Transverse colon (tissue), 4 donors: ENCODE results near the gene AWAT2. TPM values are rescaled to one million over a fixed set of nuclear protein-coding genes. Genes with fewer than 3 reads are reported as not detected.

Experiments
- DNase-seq: peaks from one replicate; pipeline ENCODE4 v3.0.0-alpha.2; 2019
- H3K27ac ChIP-seq, 4 donors: fragments of 200-600 bp; sonication (generic); 2 replicates each; pipeline ENCODE4 v1.5.1; 2016 to 2018; ENCODE audit warnings: inconsistent platforms in 4 of 4
- H3K27me3 ChIP-seq: fragments of 200-600 bp; sonication (generic); 2 replicates; pipeline ENCODE4 v1.5.1; 2017; ENCODE audit warnings: inconsistent platforms
- H3K36me3 ChIP-seq, 4 donors: fragments of 200-600 bp; sonication (generic); 2 replicates each; pipeline ENCODE4 v1.5.1; 2017 to 2019; ENCODE audit warnings: inconsistent platforms in 4 of 4
- H3K4me1 ChIP-seq, 4 donors: fragments of 200-600 bp; sonication (generic); 2 replicates each; pipeline ENCODE4 v1.5.1; 2017 to 2020; ENCODE audit warnings: inconsistent platforms in 4 of 4
- H3K4me3 ChIP-seq, 4 donors: fragments of 200-600 bp; sonication (generic); 1 replicate in 1 of 4; 2 replicates in 3 of 4; pipeline versions ENCODE4 v1.5.1 to v1.6.1; 2017 to 2019; ENCODE audit warnings: inconsistent platforms in 4 of 4
- H3K9me3 ChIP-seq, 2 donors: fragments of 200-600 bp; sonication (generic); 2 replicates each; pipeline ENCODE4 v1.5.1; 2017 to 2019; ENCODE audit warnings: inconsistent platforms in 2 of 2
- EP300 ChIP-seq: sonication (generic); formaldehyde crosslinking; IDR thresholded peaks from one replicate; pipeline ENCODE4 v1.6.1; 2017; ENCODE audit warnings: antibody characterized with exemption, low read depth
- POLR2A ChIP-seq: fragments of 450-650 bp; IDR thresholded peaks from one replicate; pipeline ENCODE4 v1.6.1; 2016; ENCODE audit warnings: antibody characterized with exemption, mild to moderate bottlenecking, moderate library complexity
- POLR2AphosphoS5 ChIP-seq, 3 donors: sonication (generic); formaldehyde crosslinking; IDR thresholded peaks; one replicate each; pipeline ENCODE4 v1.6.1; 2016; ENCODE audit warnings: antibody characterized with exemption in 3 of 3
- WGBS, 2 donors: methylation state at CpG; one replicate each; pipeline ENCODE4 v1.1.5; 2018; ENCODE audit warnings: low coverage in 1 of 2; 5-methylcytosine and 5-hydroxymethylcytosine counted together
- in situ Hi-C, 4 donors: fragments of 200-750 bp; cut with MboI; loops; one replicate each; pipeline versions ENCODE4 v1.15.0 to v1.15.1; 2017; ENCODE audit warnings: low sequenced_read_pairs in 3 of 4, low pct_ligation_motif_present in 1 of 4, low pct_unique_long_range_greater_than_20kb in 1 of 4
- intact Hi-C: fragments of 100-400 bp; cut with DNase I; formaldehyde crosslinking; loops from one replicate; pipeline ENCODE4 v1.15.1; 2023; ENCODE audit warnings: low total_unique reads
- total RNA-seq, 4 donors: library from RNA; depleted of rRNA; stranded (reverse); fragments of >200 nt; gene quantifications; one replicate each; pipeline ENCODE4 v1.1.0, GENCODE V29; 2016
- TF ChIP-seq, protein P1 (sequence below), 5 experiments: fragments of 200-600 bp in 3 of 5; fragments of 450-650 bp in 2 of 5; sonication (generic) in 3 of 5; IDR thresholded peaks; 1 replicate in 2 of 5; 2 replicates in 3 of 5; pipeline ENCODE4 v1.5.1; 2016 to 2017; ENCODE audit warnings: antibody characterized with exemption in 5 of 5, inconsistent platforms in 3 of 5, mild to moderate bottlenecking in 2 of 5, moderate library complexity in 1 of 5

Gene AWAT2
- total RNA-seq, 4 donors from 2014 or later = not detected

DNA sequence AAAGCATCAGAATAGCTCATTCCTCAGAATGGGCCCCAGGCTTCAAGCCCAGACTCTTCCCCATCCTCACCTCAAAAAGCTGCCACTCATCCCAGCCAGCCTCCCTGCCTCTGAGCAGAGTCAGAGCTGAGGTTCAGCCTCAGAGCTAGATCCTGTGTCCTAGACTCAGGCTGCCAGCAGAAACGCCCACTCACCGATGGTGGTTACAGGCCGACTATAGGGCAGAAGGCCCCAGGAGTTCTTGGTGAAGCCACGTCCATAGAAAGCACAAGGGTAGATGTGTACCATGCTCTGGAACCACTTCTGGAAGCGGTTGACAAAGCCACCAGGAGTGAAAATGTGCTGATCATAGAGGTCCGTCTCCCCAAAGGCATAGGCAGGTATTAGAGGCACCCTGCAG is 7.7 kb downstream of the AWAT2 start:
- in situ Hi-C loops (loop anchor here in 2 of 4 donors (25.0 kb wide), 1 partner anchor 505 kb away; no protein-coding TSS in a partner anchor), intact Hi-C loops (no loop called here)
- Histone ChIP-seq H3K27ac (no peak overlapping the region), H3K36me3 (no peaks in the 10 kb centered on the region), H3K9me3 (no peaks in the 10 kb centered on the region), H3K4me1 (no peaks in the 10 kb centered on the region), H3K4me3 (no peak overlapping the region), H3K27me3 (no peaks in the 10 kb centered on the region)
- 66% methylated on average over 6 of the region's 6 CpGs; no CpG with 5 or more reads in 1 of the 2 donors for WGBS, 2 donors
- no peak for DNase-seq
- TF ChIP-seq POLR2AphosphoS5 (IDR thresholded peaks at IDR 0.05) (no peak), EP300 (no peak), POLR2A (no peak)
- TF ChIP-seq, protein P1, sequence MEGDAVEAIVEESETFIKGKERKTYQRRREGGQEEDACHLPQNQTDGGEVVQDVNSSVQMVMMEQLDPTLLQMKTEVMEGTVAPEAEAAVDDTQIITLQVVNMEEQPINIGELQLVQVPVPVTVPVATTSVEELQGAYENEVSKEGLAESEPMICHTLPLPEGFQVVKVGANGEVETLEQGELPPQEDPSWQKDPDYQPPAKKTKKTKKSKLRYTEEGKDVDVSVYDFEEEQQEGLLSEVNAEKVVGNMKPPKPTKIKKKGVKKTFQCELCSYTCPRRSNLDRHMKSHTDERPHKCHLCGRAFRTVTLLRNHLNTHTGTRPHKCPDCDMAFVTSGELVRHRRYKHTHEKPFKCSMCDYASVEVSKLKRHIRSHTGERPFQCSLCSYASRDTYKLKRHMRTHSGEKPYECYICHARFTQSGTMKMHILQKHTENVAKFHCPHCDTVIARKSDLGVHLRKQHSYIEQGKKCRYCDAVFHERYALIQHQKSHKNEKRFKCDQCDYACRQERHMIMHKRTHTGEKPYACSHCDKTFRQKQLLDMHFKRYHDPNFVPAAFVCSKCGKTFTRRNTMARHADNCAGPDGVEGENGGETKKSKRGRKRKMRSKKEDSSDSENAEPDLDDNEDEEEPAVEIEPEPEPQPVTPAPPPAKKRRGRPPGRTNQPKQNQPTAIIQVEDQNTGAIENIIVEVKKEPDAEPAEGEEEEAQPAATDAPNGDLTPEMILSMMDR (IDR thresholded peaks at IDR 0.05) = no peak

DNA sequence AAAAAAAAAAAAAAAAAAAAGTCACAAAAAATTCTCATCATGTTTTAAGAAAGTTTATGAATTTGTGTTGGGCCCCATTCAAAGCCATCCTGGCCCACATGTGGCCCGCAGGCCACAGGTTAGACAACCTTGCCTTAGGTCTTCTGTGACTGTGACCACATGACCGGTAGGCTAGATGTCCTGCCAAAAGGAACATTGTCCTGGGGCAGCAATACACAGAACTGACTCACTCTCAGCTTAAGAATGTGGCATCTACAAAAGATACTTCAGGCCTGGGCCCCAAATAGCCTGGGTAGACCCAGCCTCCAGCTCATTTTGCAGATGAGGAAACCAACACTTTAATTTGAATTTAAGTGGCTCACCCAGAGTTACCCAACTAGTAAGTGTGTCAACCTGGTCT is 10.0 kb downstream of the AWAT2 start:
- H3K27me3 ChIP-seq = no peaks in the 10 kb centered on the region
- no peaks in the 10 kb centered on the region for H3K36me3 ChIP-seq
- H3K4me3 ChIP-seq = no peak overlapping the region
- WGBS, 2 donors = 93% methylated on average over 2 of the region's 2 CpGs; no CpG with 5 or more reads in 1 of the 2 donors
- in situ Hi-C loops = loop anchor here in 2 of 4 donors (25.0 kb wide), 1 partner anchor 502 kb away; no protein-coding TSS in a partner anchor
- intact Hi-C loops = no loop called here
- no peaks in the 10 kb centered on the region for H3K9me3 ChIP-seq
- TF ChIP-seq POLR2AphosphoS5 (IDR thresholded peaks at IDR 0.05) (no peak), EP300 (no peak), POLR2A (no peak)
- TF ChIP-seq, protein P1 (IDR thresholded peaks at IDR 0.05) = no peak
- no peak overlapping the region for H3K27ac ChIP-seq
- DNase-seq = no peak
- no peaks in the 10 kb centered on the region for H3K4me1 ChIP-seq

DNA sequence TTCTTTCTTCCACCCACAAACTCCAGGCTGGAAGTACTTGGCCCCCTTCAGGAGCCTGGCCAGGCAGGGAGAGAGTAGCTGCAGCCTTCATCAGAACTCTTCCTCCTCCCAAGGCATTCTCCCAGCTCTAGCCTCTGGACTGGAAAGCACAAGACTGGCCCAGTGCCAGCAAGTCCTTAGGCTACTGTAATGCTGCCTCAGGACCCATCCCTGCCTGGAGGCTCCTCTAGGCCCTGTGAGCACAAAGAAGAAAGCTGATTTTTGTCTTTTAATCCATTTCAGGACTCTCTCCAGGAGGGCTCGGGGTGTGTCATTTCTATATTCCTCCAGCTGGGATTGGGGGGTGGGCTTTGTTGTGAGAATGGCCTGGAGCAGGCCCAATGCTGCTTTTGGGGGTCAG is 10.8 kb downstream of the AWAT2 start:
- Histone ChIP-seq H3K4me3 (no peak overlapping the region), H3K27ac (no peak overlapping the region), H3K4me1 (no peaks in the 10 kb centered on the region), H3K36me3 (no peaks in the 10 kb centered on the region), H3K9me3 (no peaks in the 10 kb centered on the region), H3K27me3 (no peaks in the 10 kb centered on the region)
- intact Hi-C loops (no loop called here), in situ Hi-C loops (loop anchor here in 2 of 4 donors (25.0 kb wide), 1 partner anchor 502 kb away; no protein-coding TSS in a partner anchor)
- 69% methylated on average over 1 of the region's 1 CpG; no CpG with 5 or more reads in 1 of the 2 donors for WGBS, 2 donors
- TF ChIP-seq EP300 (no peak), POLR2AphosphoS5 (IDR thresholded peaks at IDR 0.05) (no peak), POLR2A (no peak)
- TF ChIP-seq, protein P1 (IDR thresholded peaks at IDR 0.05) = no peak
- no peak for DNase-seq

DNA sequence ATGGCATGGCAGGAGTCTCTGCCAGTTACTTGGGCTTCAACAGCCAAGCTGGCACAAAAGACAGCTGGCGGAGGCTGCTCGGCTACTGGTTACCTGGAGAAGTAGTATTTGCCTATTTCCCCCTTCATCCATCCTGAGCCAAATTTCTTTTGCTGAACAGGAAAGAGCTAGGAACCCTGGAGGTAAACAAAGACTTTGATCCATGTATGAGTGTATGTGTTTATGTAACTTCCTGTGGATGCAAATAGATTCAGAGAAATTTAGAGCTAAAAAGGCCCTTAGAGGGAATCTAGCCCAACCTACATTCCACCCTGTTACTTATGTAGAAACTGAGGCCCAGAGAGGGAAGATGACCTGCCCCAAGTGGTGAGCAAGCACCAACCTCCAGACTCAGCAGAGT is 11.2 kb downstream of the AWAT2 start:
- in situ Hi-C loops (loop anchor here in 2 of 4 donors (25.0 kb wide), 1 partner anchor 501 kb away; no protein-coding TSS in a partner anchor), intact Hi-C loops (no loop called here)
- TF ChIP-seq, protein P1 (IDR thresholded peaks at IDR 0.05) = no peak
- TF ChIP-seq POLR2AphosphoS5 (IDR thresholded peaks at IDR 0.05) = no peak
- TF ChIP-seq POLR2A = no peak
- TF ChIP-seq EP300 = no peak
- DNase-seq = no peak
- Histone ChIP-seq H3K27ac (no peak overlapping the region), H3K4me3 (no peak overlapping the region), H3K4me1 (no peaks in the 10 kb centered on the region), H3K36me3 (no peaks in the 10 kb centered on the region), H3K27me3 (no peaks in the 10 kb centered on the region), H3K9me3 (no peaks in the 10 kb centered on the region)
- 64% methylated on average over 2 of the region's 2 CpGs; no CpG with 5 or more reads in 1 of the 2 donors for WGBS, 2 donors
